NCI-H146 treated with DMSO at 0.1 percent for 48 hours (cell line): ENCODE results near the gene ARFRP1.

Experiments
- DNase-seq: peaks from one replicate; lab custom pipeline; 2025; ENCODE audit not compliant: unreplicated experiment; lab: John Stamatoyannopoulos, UW

ARFRP1 gene

GRCh38 chr20:63707558-63708300 lies at the start of gene ARFRP1, which contains the start of gene ZGPAT:
Gene ARFRP1 (minus strand): TSS chr20:63707976. CDS start chr20:63707091, 885 bp downstream.
Gene ZGPAT (plus strand): TSS chr20:63708039. CDS start chr20:63708581, 542 bp downstream.
- DNase-seq, result peak; percentile 87

- no peak for DNase-seq
Observed at GRCh38 chr20:63756648-63756991, 48.8 kb upstream of the ARFRP1 start.

GRCh38 chr20:63755933-63756647 lies 48.3 kb upstream of the ARFRP1 start:
- no peak for DNase-seq

GRCh38 chr20:63754008-63754407 lies 46.2 kb upstream of the ARFRP1 start:
- DNase-seq, result no peak

GRCh38 chr20:63753381-63753780 lies 45.6 kb upstream of the ARFRP1 start:
- DNase-seq, result no peak

GRCh38 chr20:63752411-63753101 lies 44.8 kb upstream of the ARFRP1 start:
- DNase-seq, result no peak

- peak; percentile 16 for DNase-seq
Observed at GRCh38 chr20:63751471-63752271, 43.9 kb upstream of the ARFRP1 start.

GRCh38 chr20:63750807-63751470 lies 43.2 kb upstream of the ARFRP1 start:
- DNase-seq, result no peak

GRCh38 chr20:63749597-63750508 lies 42.1 kb upstream of the ARFRP1 start:
- no peak for DNase-seq

- DNase-seq, result no peak
Observed at GRCh38 chr20:63748934-63749270, 41.1 kb upstream of the ARFRP1 start.

- no peak for DNase-seq
Observed at GRCh38 chr20:63748070-63748933, 40.5 kb upstream of the ARFRP1 start.

- DNase-seq, result no peak
Observed at GRCh38 chr20:63747622-63748069, 39.9 kb upstream of the ARFRP1 start.

- no peak for DNase-seq
Observed at GRCh38 chr20:63746751-63747315, 39.1 kb upstream of the ARFRP1 start.

- no peak for DNase-seq
Observed at GRCh38 chr20:63745961-63746731, 38.4 kb upstream of the ARFRP1 start.

- DNase-seq, result no peak
Observed at GRCh38 chr20:63745424-63745805, 37.6 kb upstream of the ARFRP1 start.

GRCh38 chr20:63744574-63745423 lies 37.0 kb upstream of the ARFRP1 start:
- no peak for DNase-seq

- no peak for DNase-seq
Observed at GRCh38 chr20:63744158-63744557, 36.4 kb upstream of the ARFRP1 start.
